H1 (cell line): ENCODE measurements around the gene ZFPL1. TPM values are rescaled to one million over a fixed set of nuclear protein-coding genes. Genes with fewer than 3 reads are reported as not detected.

Experiments
- CTCF ChIA-PET: fragments of 300-600 bp; sonication (Branson Sonifier 250); formaldehyde crosslinking; loops from one replicate; lab custom pipeline; 2021; ENCODE audit not compliant: partially characterized antibody; lab: Charles Lee
- POLR2A ChIA-PET: fragments of 300-600 bp; sonication (Branson Sonifier 250); formaldehyde crosslinking; loops from one replicate; lab custom pipeline; 2021; ENCODE audit warnings: inconsistent platforms; ENCODE audit not compliant: partially characterized antibody; lab: Charles Lee
- DNase-seq, 2 experiments: peaks; one replicate each; pipeline versions ENCODE4 v3.0.0 to v3.0.0-alpha.2; 2010 to 2022; ENCODE audit warnings: low spot score in 2 of 2, low read depth in 1 of 2, mixed read lengths in 1 of 2
- FAIRE-seq: peaks from 2 replicates; lab custom pipeline; 2011; peaks lifted over from hg19 to GRCh38; lab: Jason Lieb, UNC
- H2AFZ ChIP-seq: 2 replicates; pipeline ENCODE4 v1.8.1; 2012; ENCODE audit warnings: low read length, inconsistent platforms
- H2AK5ac ChIP-seq: 2 replicates; pipeline ENCODE4 v1.6.1; 2013; ENCODE audit warnings: low read depth, low read length
- H2BK120ac ChIP-seq: replicated peaks from 2 replicates; pipeline ENCODE3; 2013; ENCODE audit warnings: low read depth, low read length, inconsistent platforms
- H2BK12ac ChIP-seq: 2 replicates; pipeline ENCODE4 v1.6.1; 2013; ENCODE audit warnings: low read depth, low read length
- H2BK15ac ChIP-seq: 2 replicates; pipeline ENCODE4 v1.6.1; 2013; ENCODE audit warnings: low read length
- H2BK20ac ChIP-seq: 2 replicates; pipeline ENCODE4 v1.6.1; 2013; ENCODE audit warnings: low read length
- H2BK5ac ChIP-seq: 2 replicates; pipeline ENCODE4 v1.6.1; 2013; ENCODE audit warnings: low read depth, low read length
- H3K14ac ChIP-seq: 2 replicates; pipeline ENCODE4 v1.6.1; 2013; ENCODE audit warnings: inconsistent platforms; ENCODE audit not compliant: insufficient read length
- H3K18ac ChIP-seq: 2 replicates; pipeline ENCODE4 v1.6.1; 2013; ENCODE audit warnings: low read length; ENCODE audit errors: extremely low read depth
- H3K23ac ChIP-seq: 2 replicates; pipeline ENCODE4 v1.6.1; 2013; ENCODE audit warnings: inconsistent platforms; ENCODE audit not compliant: insufficient read length
- H3K23me2 ChIP-seq: 2 replicates; pipeline ENCODE4 v1.6.1; 2013; ENCODE audit warnings: low read depth, low read length
- H3K27ac ChIP-seq: 2 replicates; pipeline ENCODE4 v1.6.1; 2011; ENCODE audit warnings: low read depth, low read length, inconsistent platforms
- H3K27me3 ChIP-seq, 4 experiments: replicated peaks in 1 of 4; 1 replicate in 1 of 4; 2 replicates in 3 of 4; pipeline versions ENCODE4 v1.6.1 to v1.8.1; 2011 to 2013; ENCODE audit warnings: low read length in 3 of 4, mild to moderate bottlenecking in 3 of 4, inconsistent platforms in 2 of 4, mixed read lengths in 2 of 4, moderate library complexity in 1 of 4; ENCODE audit not compliant: control insufficient read depth in 3 of 4, insufficient read depth in 3 of 4; ENCODE audit errors: extremely low read depth in 1 of 4
- H3K36me3 ChIP-seq, 4 experiments: 2 replicates each; pipeline versions ENCODE4 v1.6.1 to v1.8.1; 2011 to 2013; ENCODE audit warnings: mild to moderate bottlenecking in 4 of 4, low read length in 3 of 4, moderate library complexity in 2 of 4, control low read depth in 1 of 4, inconsistent platforms in 1 of 4; ENCODE audit not compliant: insufficient read depth in 4 of 4, control insufficient read depth in 2 of 4
- H3K4ac ChIP-seq: replicated peaks from 2 replicates; pipeline ENCODE3; 2013; ENCODE audit warnings: low read length, low read depth, mixed read lengths, inconsistent platforms; ENCODE audit not compliant: insufficient read length
- H3K4me1 ChIP-seq, 4 experiments: replicated peaks in 1 of 4; 1 replicate in 1 of 4; 2 replicates in 3 of 4; pipeline versions ENCODE4 v1.6.1 to v1.8.1; 2011 to 2013; ENCODE audit warnings: low read length in 3 of 4, inconsistent platforms in 2 of 4, mixed read lengths in 1 of 4; ENCODE audit not compliant: insufficient read depth in 4 of 4, control insufficient read depth in 3 of 4
- H3K4me2 ChIP-seq, 2 experiments: 2 replicates each; pipeline versions ENCODE4 v1.6.1 to v1.8.1; 2011 to 2013; ENCODE audit warnings: low read depth in 2 of 2, low read length in 2 of 2, control low read depth in 1 of 2, inconsistent platforms in 1 of 2, mild to moderate bottlenecking in 1 of 2; ENCODE audit not compliant: insufficient read depth in 1 of 2
- H3K4me3 ChIP-seq, 4 experiments: fragments of 200-600, 300-600 bp in 1 of 4; sonication (generic), shearing (Covaris generic), sonication (Bioruptor Twin) in 1 of 4; 2 replicates each; pipeline versions ENCODE4 v1.5.1 to v1.8.1; 2011 to 2016; ENCODE audit warnings: low read length in 4 of 4, low read depth in 3 of 4, control low read depth in 2 of 4, inconsistent platforms in 2 of 4, mild to moderate bottlenecking in 2 of 4, mixed read lengths in 1 of 4, moderate library complexity in 1 of 4; ENCODE audit not compliant: insufficient read depth in 2 of 4; ENCODE audit errors: extremely low read depth in 1 of 4
- H3K56ac ChIP-seq: replicated peaks from 2 replicates; pipeline ENCODE3; 2013; ENCODE audit warnings: low read depth, mild to moderate bottlenecking, mixed read lengths, low read length, inconsistent platforms; ENCODE audit not compliant: insufficient read length
- H3K79me1 ChIP-seq: 2 replicates; pipeline ENCODE4 v1.6.1; 2013; ENCODE audit warnings: low read depth, low read length, control low read depth
- H3K79me2 ChIP-seq, 2 experiments: 2 replicates each; pipeline versions ENCODE4 v1.6.1 to v1.8.1; 2012 to 2013; ENCODE audit warnings: low read length in 2 of 2, mild to moderate bottlenecking in 2 of 2, inconsistent platforms in 1 of 2; ENCODE audit not compliant: insufficient read depth in 2 of 2, control insufficient read depth in 1 of 2
- H3K9ac ChIP-seq, 4 experiments: replicated peaks in 1 of 4; 1 replicate in 1 of 4; 2 replicates in 3 of 4; pipeline versions ENCODE4 v1.6.1 to v1.8.1; 2011 to 2013; ENCODE audit warnings: low read depth in 3 of 4, low read length in 3 of 4, control low read depth in 2 of 4, mild to moderate bottlenecking in 2 of 4, moderate library complexity in 2 of 4, inconsistent platforms in 1 of 4; ENCODE audit errors: extremely low read depth in 1 of 4
- H3K9me3 ChIP-seq, 2 experiments: 2 replicates each; pipeline versions ENCODE4 v1.6.1 to v1.8.1; 2012 to 2013; ENCODE audit warnings: mild to moderate bottlenecking in 2 of 2, moderate library complexity in 2 of 2, control low read depth in 1 of 2, inconsistent platforms in 1 of 2, low read depth in 1 of 2, low read length in 1 of 2, mixed read lengths in 1 of 2; ENCODE audit not compliant: insufficient read depth in 2 of 2
- H4K20me1 ChIP-seq, 2 experiments: replicated peaks in 1 of 2; 2 replicates each; pipeline versions ENCODE3 to v1.8.1; 2011 to 2013; ENCODE audit warnings: inconsistent platforms in 2 of 2, low read length in 2 of 2, mild to moderate bottlenecking in 1 of 2; ENCODE audit not compliant: insufficient read depth in 2 of 2, control insufficient read depth in 1 of 2
- H4K5ac ChIP-seq: 2 replicates; pipeline ENCODE4 v1.6.1; 2013; ENCODE audit warnings: low read length, low read depth, mixed read lengths, inconsistent platforms; ENCODE audit not compliant: insufficient read length
- H4K8ac ChIP-seq: 2 replicates; pipeline ENCODE4 v1.8.0; 2013; ENCODE audit warnings: mild to moderate bottlenecking, moderate library complexity, low read length, inconsistent platforms; ENCODE audit not compliant: insufficient read depth; ENCODE audit errors: extremely low read depth
- H4K91ac ChIP-seq: replicated peaks from 2 replicates; pipeline ENCODE3; 2013; ENCODE audit warnings: low read length, mixed read lengths, inconsistent platforms; ENCODE audit not compliant: insufficient read length
- ASH2L ChIP-seq: fragments of 200-600, 300-600 bp; sonication (generic); IDR thresholded peaks from one replicate; pipeline ENCODE4 v1.7.1; 2017; ENCODE audit warnings: low read length
- BRCA1 ChIP-seq: IDR thresholded peaks from 2 replicates; pipeline ENCODE4 v1.6.1; 2012; ENCODE audit warnings: low read depth, low read length, improper control_type of control experiment
- CBX5 ChIP-seq: fragments of 300-800, 300-1000 bp; sonication (generic); IDR thresholded peaks from 2 replicates; pipeline ENCODE4 v1.7.1; 2016; ENCODE audit warnings: antibody characterized with exemption, low read length, low read depth
- CBX8 ChIP-seq: fragments of 300-800, 300-1000 bp; sonication (generic); IDR thresholded peaks from 2 replicates; pipeline ENCODE4 v1.7.1; 2016; ENCODE audit warnings: low read depth, low read length, borderline replicate concordance
- CREB1 ChIP-seq: IDR thresholded peaks from 2 replicates; pipeline ENCODE4 v1.6.1; 2012; ENCODE audit warnings: inconsistent platforms
- FOSL1 ChIP-seq: IDR thresholded peaks from 2 replicates; pipeline ENCODE4 v1.6.1; 2011; ENCODE audit warnings: mild to moderate bottlenecking, low read depth, low read length, moderate library complexity; ENCODE audit not compliant: insufficient read depth
- JUND ChIP-seq: IDR thresholded peaks from 2 replicates; pipeline ENCODE4 v1.6.1; 2011; ENCODE audit warnings: mild to moderate bottlenecking, improper control_type of control experiment, low read length
- POU5F1 ChIP-seq: IDR thresholded peaks from 2 replicates; pipeline ENCODE4 v1.6.1; 2011; ENCODE audit warnings: low read depth, mild to moderate bottlenecking, low read length, moderate library complexity
- SIN3A ChIP-seq, 2 experiments: IDR thresholded peaks in 1 of 2; conservative IDR thresholded peaks in 1 of 2; 2 replicates each; pipeline ENCODE4 v1.6.1; 2011 to 2012; ENCODE audit warnings: low read length in 2 of 2, improper control_type of control experiment in 1 of 2, low read depth in 1 of 2, mild to moderate bottlenecking in 1 of 2
- SRF ChIP-seq: IDR thresholded peaks from 2 replicates; pipeline ENCODE4 v1.6.1; 2011; ENCODE audit warnings: mild to moderate bottlenecking, low read depth, low read length, moderate library complexity
- SUZ12 ChIP-seq: fragments of 200-600 bp; sonication (generic); IDR thresholded peaks from 2 replicates; pipeline ENCODE4 v1.6.1; 2012; ENCODE audit warnings: mild to moderate bottlenecking, inconsistent platforms, low read length, moderate library complexity, mixed read lengths
- TBP ChIP-seq: IDR thresholded peaks from 2 replicates; pipeline ENCODE4 v1.6.1; 2011; ENCODE audit warnings: low read depth, low read length, improper control_type of control experiment
- USF2 ChIP-seq: IDR thresholded peaks from 2 replicates; pipeline ENCODE4 v1.6.1; 2011; ENCODE audit warnings: low read length, improper control_type of control experiment
- YY1 ChIP-seq: IDR thresholded peaks from 2 replicates; pipeline ENCODE4 v1.6.1; 2011; ENCODE audit warnings: low read depth, mild to moderate bottlenecking, low read length
- WGBS, 2 experiments: shearing (Covaris generic) in 1 of 2; methylation state at CpG; one replicate each; pipeline versions ENCODE4 v1.1.6 to v1.1.7; 2013 to 2015; ENCODE audit warnings: low lambda C conversion rate in 2 of 2, mixed read lengths in 2 of 2, inconsistent platforms in 1 of 2, low coverage in 1 of 2, missing lambda C conversion rate in 1 of 2; ENCODE audit not compliant: insufficient replicate concordance in 2 of 2, insufficient coverage in 1 of 2, insufficient read length in 1 of 2; ENCODE audit errors: extremely low coverage in 1 of 2, missing lambda C conversion rate in 1 of 2; 5-methylcytosine and 5-hydroxymethylcytosine counted together
- polyA plus RNA-seq, 7 experiments: library from polyadenylated mRNA; depleted of rRNA in 3 of 7; stranded (reverse) in 5 of 7; unstranded in 2 of 7; fragments of >200 nt in 5 of 7; fragments of 200-250 nt in 2 of 7; gene quantifications; 1 replicate in 5 of 7; 2 replicates in 1 of 7; 4 replicates in 1 of 7; pipeline versions ENCODE4 v1.2.1 to v1.2.3, GENCODE V29; 2011 to 2013; ENCODE audit warnings: missing spikeins in 2 of 7, mixed read lengths in 2 of 7
- total RNA-seq: library from RNA; stranded (reverse); fragmentation: NEBNext Ultra II Directional; extraction: Animal tissue kit (Norgen Biotek cat#: 25700); gene quantifications from 2 replicates; pipeline ENCODE4 v1.2.1, GENCODE V29; 2021

The ZFPL1 gene
- total and polyA plus RNA-seq, 2 of the 8 experiments (the other 6 are each of a cell fraction or from before 2014, with no cell fraction given), result 21.5 to 76.8 TPM

GRCh38 chr11:65086809-65087208 is 2.8 kb downstream of the ZFPL1 start:
- Histone ChIP-seq H2AK5ac (no peak overlapping the region), H2BK12ac (no peak overlapping the region), H3K18ac (no peak overlapping the region), H3K36me3 (peaks cover 3 to 14% (median 11%) of the 10 kb centered on the region in 4 experiments), H3K23ac (no peak overlapping the region), H2BK15ac (no peak overlapping the region), H4K5ac (no peak overlapping the region), H3K79me2 (peaks cover 10 to 22% of the 10 kb centered on the region in 2 experiments), H4K8ac (no peak overlapping the region), H3K4me2 (no peak overlapping the region), H3K56ac (no peak overlapping the region), H3K9ac (no peak overlapping the region), H3K4ac (no peak overlapping the region), H2BK5ac (no peak overlapping the region), H3K23me2 (peaks cover 8% of the 10 kb centered on the region), H3K4me1 (peaks cover 0 to 9% (median 4%) of the 10 kb centered on the region in 4 experiments; a peak in 5 of 7 replicates), H3K14ac (no peak overlapping the region), H3K79me1 (peaks cover 18% of the 10 kb centered on the region), H3K4me3 (no peak overlapping the region), H3K27me3 (no peaks in the 10 kb centered on the region), H2BK120ac (no peak overlapping the region), H4K91ac (no peak overlapping the region), H2AFZ (no peak overlapping the region), H3K9me3 (no peaks in the 10 kb centered on the region), H4K20me1 (peaks cover 0 to 4% of the 10 kb centered on the region in 2 experiments), H2BK20ac (no peak overlapping the region), H3K27ac (no peak overlapping the region)
- DNase-seq (no peak), FAIRE-seq (no peak)
- 85% methylated on average over 9 of the region's 9 CpGs; no CpG with 5 or more reads in 1 of the 2 experiments for WGBS, 2 experiments
- CTCF ChIA-PET, result interaction anchor here (0.7 to 2.3 kb wide), 6 partner anchors 23 to 238 kb away, joined by 3 to 7 read pairs (median 3); partner anchors contain the start of gene TM7SF2
- POLR2A ChIA-PET, result interaction anchor here (0.7 to 16.8 kb wide), 4 partner anchors 11 to 30 kb away, joined by 3 to 230 read pairs (median 26); partner anchors contain the start of genes CDCA5, VPS51, ZFPL1 and ZNHIT2
- TF ChIP-seq USF2, result no peak
- no peak for TF ChIP-seq SIN3A (conservative IDR thresholded peaks at IDR 0.05 in 1 of 2, IDR thresholded peaks at IDR 0.05 in 1 of 2; ENCODE audit: low read depth in 1 of 2, low read length in 2 of 2)
- TF ChIP-seq CREB1, result no peak
- no peak for TF ChIP-seq JUND
- no peak for TF ChIP-seq CBX8
- no peak for TF ChIP-seq SUZ12
- TF ChIP-seq SRF, result no peak
- TF ChIP-seq YY1, result no peak
- TF ChIP-seq ASH2L, result no peak
- TF ChIP-seq CBX5, result no peak
- no peak for TF ChIP-seq POU5F1
- TF ChIP-seq FOSL1, result no peak
- TF ChIP-seq TBP, result no peak
- TF ChIP-seq BRCA1, result no peak
